ENCODE results near the gene ZBTB20.

DNA sequence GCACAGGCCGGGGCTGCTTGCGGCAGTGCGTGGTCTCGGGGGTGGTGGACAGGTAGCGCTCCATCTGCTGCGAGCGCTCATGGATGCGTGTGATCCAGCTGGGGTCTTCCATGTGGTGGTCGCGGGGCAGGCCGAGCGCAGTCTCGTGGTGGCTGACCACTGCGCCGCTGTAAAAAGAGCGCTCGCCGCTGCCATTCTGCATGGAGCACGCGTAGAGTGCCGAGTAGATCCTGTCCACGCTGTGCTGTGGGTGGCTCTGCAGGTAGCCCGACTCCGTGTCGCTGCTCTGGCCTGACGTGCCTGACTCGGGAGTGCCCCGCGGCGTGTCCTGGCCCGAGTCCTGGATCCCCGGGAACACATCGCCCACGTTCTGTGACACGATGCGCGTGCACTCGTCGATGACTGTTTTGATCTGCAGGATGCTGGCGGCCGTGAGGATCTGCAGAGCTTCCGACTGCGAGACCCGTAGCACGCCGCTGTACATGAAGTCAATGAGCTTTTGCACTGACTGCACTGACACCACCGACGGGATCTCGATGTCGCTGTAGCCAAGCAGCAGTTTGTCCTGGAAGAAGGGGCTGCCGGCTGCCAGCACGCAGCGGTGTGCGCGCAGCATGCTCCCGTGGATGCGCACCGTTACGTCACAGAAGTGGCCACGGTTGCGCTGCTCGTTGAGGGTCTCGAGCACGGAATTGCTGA lies 795.8 kb downstream of the ZBTB20 start:
- no peak for TF ChIP-seq POLR2A (IDR thresholded peaks at IDR 0.05)
- TF ChIP-seq, protein P1, sequence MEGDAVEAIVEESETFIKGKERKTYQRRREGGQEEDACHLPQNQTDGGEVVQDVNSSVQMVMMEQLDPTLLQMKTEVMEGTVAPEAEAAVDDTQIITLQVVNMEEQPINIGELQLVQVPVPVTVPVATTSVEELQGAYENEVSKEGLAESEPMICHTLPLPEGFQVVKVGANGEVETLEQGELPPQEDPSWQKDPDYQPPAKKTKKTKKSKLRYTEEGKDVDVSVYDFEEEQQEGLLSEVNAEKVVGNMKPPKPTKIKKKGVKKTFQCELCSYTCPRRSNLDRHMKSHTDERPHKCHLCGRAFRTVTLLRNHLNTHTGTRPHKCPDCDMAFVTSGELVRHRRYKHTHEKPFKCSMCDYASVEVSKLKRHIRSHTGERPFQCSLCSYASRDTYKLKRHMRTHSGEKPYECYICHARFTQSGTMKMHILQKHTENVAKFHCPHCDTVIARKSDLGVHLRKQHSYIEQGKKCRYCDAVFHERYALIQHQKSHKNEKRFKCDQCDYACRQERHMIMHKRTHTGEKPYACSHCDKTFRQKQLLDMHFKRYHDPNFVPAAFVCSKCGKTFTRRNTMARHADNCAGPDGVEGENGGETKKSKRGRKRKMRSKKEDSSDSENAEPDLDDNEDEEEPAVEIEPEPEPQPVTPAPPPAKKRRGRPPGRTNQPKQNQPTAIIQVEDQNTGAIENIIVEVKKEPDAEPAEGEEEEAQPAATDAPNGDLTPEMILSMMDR (IDR thresholded peaks at IDR 0.05) = no peak
